ENCODE data around the gene HACD2.

DNA sequence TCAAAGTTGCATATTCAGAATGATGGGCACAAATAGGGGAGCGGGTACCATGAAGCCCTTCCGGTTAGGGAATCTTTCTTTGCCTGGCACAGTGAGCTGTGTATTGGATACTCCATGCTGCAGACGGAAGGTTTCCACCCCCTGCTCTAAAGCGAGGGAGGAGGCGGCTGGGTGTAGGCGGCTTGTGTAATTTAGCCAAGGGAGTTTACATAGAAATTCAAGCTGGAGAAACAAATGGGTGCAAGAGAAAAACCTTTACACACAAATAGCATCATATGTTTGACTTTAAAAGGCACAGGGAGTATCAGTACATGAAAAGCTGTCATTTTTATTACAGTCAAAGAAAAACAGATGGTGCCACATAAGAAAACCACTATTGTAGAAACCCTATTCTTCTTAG lies 76.7 kb downstream of the HACD2 start:
- TF ChIP-seq POLR2AphosphoS2 (conservative IDR thresholded peaks at IDR 0.05; ENCODE audit: low read length), result no peak
- TF ChIP-seq RFX5 (IDR thresholded peaks at IDR 0.05), result no peak
- TF ChIP-seq, protein P1, sequence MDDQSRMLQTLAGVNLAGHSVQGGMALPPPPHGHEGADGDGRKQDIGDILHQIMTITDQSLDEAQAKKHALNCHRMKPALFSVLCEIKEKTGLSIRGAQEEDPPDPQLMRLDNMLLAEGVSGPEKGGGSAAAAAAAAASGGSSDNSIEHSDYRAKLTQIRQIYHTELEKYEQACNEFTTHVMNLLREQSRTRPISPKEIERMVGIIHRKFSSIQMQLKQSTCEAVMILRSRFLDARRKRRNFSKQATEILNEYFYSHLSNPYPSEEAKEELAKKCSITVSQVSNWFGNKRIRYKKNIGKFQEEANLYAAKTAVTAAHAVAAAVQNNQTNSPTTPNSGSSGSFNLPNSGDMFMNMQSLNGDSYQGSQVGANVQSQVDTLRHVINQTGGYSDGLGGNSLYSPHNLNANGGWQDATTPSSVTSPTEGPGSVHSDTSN (IDR thresholded peaks at IDR 0.05), result no peak
- TF ChIP-seq, protein P2, sequence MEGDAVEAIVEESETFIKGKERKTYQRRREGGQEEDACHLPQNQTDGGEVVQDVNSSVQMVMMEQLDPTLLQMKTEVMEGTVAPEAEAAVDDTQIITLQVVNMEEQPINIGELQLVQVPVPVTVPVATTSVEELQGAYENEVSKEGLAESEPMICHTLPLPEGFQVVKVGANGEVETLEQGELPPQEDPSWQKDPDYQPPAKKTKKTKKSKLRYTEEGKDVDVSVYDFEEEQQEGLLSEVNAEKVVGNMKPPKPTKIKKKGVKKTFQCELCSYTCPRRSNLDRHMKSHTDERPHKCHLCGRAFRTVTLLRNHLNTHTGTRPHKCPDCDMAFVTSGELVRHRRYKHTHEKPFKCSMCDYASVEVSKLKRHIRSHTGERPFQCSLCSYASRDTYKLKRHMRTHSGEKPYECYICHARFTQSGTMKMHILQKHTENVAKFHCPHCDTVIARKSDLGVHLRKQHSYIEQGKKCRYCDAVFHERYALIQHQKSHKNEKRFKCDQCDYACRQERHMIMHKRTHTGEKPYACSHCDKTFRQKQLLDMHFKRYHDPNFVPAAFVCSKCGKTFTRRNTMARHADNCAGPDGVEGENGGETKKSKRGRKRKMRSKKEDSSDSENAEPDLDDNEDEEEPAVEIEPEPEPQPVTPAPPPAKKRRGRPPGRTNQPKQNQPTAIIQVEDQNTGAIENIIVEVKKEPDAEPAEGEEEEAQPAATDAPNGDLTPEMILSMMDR (IDR thresholded peaks at IDR 0.05), result no peak
- no peak for TF ChIP-seq RNF2 (IDR thresholded peaks at IDR 0.05; ENCODE audit: borderline replicate concordance, low read depth)
- no peak for TF ChIP-seq POLR2A (IDR thresholded peaks at IDR 0.05; ENCODE audit: low read length)
- TF ChIP-seq, protein P3, sequence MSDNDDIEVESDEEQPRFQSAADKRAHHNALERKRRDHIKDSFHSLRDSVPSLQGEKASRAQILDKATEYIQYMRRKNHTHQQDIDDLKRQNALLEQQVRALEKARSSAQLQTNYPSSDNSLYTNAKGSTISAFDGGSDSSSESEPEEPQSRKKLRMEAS (IDR thresholded peaks at IDR 0.05), result no peak
- TF ChIP-seq ESRRA (IDR thresholded peaks at IDR 0.05; ENCODE audit: borderline replicate concordance, low read length), result no peak
- TF ChIP-seq SMC3 (IDR thresholded peaks at IDR 0.05), result no peak
- TF ChIP-seq, protein P4, sequence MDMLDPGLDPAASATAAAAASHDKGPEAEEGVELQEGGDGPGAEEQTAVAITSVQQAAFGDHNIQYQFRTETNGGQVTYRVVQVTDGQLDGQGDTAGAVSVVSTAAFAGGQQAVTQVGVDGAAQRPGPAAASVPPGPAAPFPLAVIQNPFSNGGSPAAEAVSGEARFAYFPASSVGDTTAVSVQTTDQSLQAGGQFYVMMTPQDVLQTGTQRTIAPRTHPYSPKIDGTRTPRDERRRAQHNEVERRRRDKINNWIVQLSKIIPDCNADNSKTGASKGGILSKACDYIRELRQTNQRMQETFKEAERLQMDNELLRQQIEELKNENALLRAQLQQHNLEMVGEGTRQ (IDR thresholded peaks at IDR 0.05), result no peak

Measured in A549 (cell line).